Transverse colon (tissue), 4 donors: ENCODE measurements around the gene PLXNA2. TPM values are rescaled to one million over a fixed set of nuclear protein-coding genes. Genes with fewer than 3 reads are reported as not detected.

Experiments
- DNase-seq: peaks from one replicate; pipeline ENCODE4 v3.0.0-alpha.2; 2019
- H3K27ac ChIP-seq, 4 donors: fragments of 200-600 bp; sonication (generic); 2 replicates each; pipeline ENCODE4 v1.5.1; 2016 to 2018; ENCODE audit warnings: inconsistent platforms in 4 of 4
- H3K27me3 ChIP-seq: fragments of 200-600 bp; sonication (generic); 2 replicates; pipeline ENCODE4 v1.5.1; 2017; ENCODE audit warnings: inconsistent platforms
- H3K36me3 ChIP-seq, 4 donors: fragments of 200-600 bp; sonication (generic); 2 replicates each; pipeline ENCODE4 v1.5.1; 2017 to 2019; ENCODE audit warnings: inconsistent platforms in 4 of 4
- H3K4me1 ChIP-seq, 4 donors: fragments of 200-600 bp; sonication (generic); 2 replicates each; pipeline ENCODE4 v1.5.1; 2017 to 2020; ENCODE audit warnings: inconsistent platforms in 4 of 4
- H3K4me3 ChIP-seq, 4 donors: fragments of 200-600 bp; sonication (generic); 1 replicate in 1 of 4; 2 replicates in 3 of 4; pipeline versions ENCODE4 v1.5.1 to v1.6.1; 2017 to 2019; ENCODE audit warnings: inconsistent platforms in 4 of 4
- H3K9me3 ChIP-seq, 2 donors: fragments of 200-600 bp; sonication (generic); 2 replicates each; pipeline ENCODE4 v1.5.1; 2017 to 2019; ENCODE audit warnings: inconsistent platforms in 2 of 2
- CTCF ChIP-seq, 5 experiments: fragments of 200-600 bp in 3 of 5; fragments of 450-650 bp in 2 of 5; sonication (generic) in 3 of 5; IDR thresholded peaks; 1 replicate in 2 of 5; 2 replicates in 3 of 5; pipeline ENCODE4 v1.5.1; 2016 to 2017; ENCODE audit warnings: antibody characterized with exemption in 5 of 5, inconsistent platforms in 3 of 5, mild to moderate bottlenecking in 2 of 5, moderate library complexity in 1 of 5
- EP300 ChIP-seq: sonication (generic); formaldehyde crosslinking; IDR thresholded peaks from one replicate; pipeline ENCODE4 v1.6.1; 2017; ENCODE audit warnings: antibody characterized with exemption, low read depth
- POLR2A ChIP-seq: fragments of 450-650 bp; IDR thresholded peaks from one replicate; pipeline ENCODE4 v1.6.1; 2016; ENCODE audit warnings: antibody characterized with exemption, mild to moderate bottlenecking, moderate library complexity
- POLR2AphosphoS5 ChIP-seq, 3 donors: sonication (generic); formaldehyde crosslinking; IDR thresholded peaks; one replicate each; pipeline ENCODE4 v1.6.1; 2016; ENCODE audit warnings: antibody characterized with exemption in 3 of 3
- WGBS, 2 donors: methylation state at CpG; one replicate each; pipeline ENCODE4 v1.1.5; 2018; ENCODE audit warnings: low coverage in 1 of 2; 5-methylcytosine and 5-hydroxymethylcytosine counted together
- in situ Hi-C, 4 donors: fragments of 200-750 bp; cut with MboI; loops; one replicate each; pipeline versions ENCODE4 v1.15.0 to v1.15.1; 2017; ENCODE audit warnings: low sequenced_read_pairs in 3 of 4, low pct_ligation_motif_present in 1 of 4, low pct_unique_long_range_greater_than_20kb in 1 of 4
- intact Hi-C: fragments of 100-400 bp; cut with DNase I; formaldehyde crosslinking; loops from one replicate; pipeline ENCODE4 v1.15.1; 2023; ENCODE audit warnings: low total_unique reads
- total RNA-seq, 4 donors: library from RNA; depleted of rRNA; stranded (reverse); fragments of >200 nt; gene quantifications; one replicate each; pipeline ENCODE4 v1.1.0, GENCODE V29; 2016

The PLXNA2 gene
- total RNA-seq, 4 donors from 2014 or later, result 77.4 to 140 (median 85.5) TPM

- Histone ChIP-seq H3K27ac (no peak overlapping the region), H3K27me3 (no peaks in the 10 kb centered on the region), H3K36me3 (no peaks in the 10 kb centered on the region), H3K4me3 (no peak overlapping the region), H3K9me3 (no peaks in the 10 kb centered on the region), H3K4me1 (peaks cover 28 to 48% (median 44%) of the 10 kb centered on the region in 4 donors)
- no peak for DNase-seq
- intact Hi-C loops (no loop called here), in situ Hi-C loops (no loop called here)
- TF ChIP-seq EP300 (no peak), CTCF (IDR thresholded peaks at IDR 0.05) (no peak), POLR2A (no peak), POLR2AphosphoS5 (IDR thresholded peaks at IDR 0.05) (no peak)
- 85 to 100% methylated on average over 2 of the region's 2 CpGs for WGBS, 2 donors
Measured at GRCh38 chr1:208200116-208200515, 44.1 kb downstream of the PLXNA2 start.

DNA sequence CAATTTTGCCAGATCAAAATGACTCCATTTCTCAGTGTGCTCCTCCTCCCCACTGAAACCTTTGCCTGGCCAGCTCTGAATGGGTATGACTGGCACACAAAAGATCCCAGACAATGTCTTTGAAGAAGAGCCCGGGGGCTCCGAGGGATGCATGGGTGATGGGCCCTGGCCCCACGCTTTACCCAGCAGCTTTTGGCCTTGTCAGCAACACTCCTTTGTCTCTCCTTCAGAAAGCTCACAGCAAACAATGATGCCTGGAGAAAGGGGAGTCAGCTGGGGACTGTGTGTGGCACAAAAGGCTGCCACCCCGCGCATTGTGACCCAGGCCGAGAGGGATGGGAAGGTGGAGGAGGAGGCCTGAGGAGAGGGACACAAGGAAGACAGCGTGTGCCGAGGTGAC lies 45.9 kb downstream of the PLXNA2 start:
- DNase-seq, result no peak
- intact Hi-C loops, result no loop called here
- Histone ChIP-seq H3K27ac (no peak overlapping the region), H3K9me3 (no peaks in the 10 kb centered on the region), H3K36me3 (no peaks in the 10 kb centered on the region), H3K4me1 (peaks cover 16 to 29% (median 25%) of the 10 kb centered on the region in 4 donors), H3K4me3 (no peak overlapping the region), H3K27me3 (no peaks in the 10 kb centered on the region)
- 67 to 96% methylated on average over 3 to 8 of the region's 8 CpGs for WGBS, 2 donors
- in situ Hi-C loops, result no loop called here
- TF ChIP-seq CTCF (IDR thresholded peaks at IDR 0.05), result no peak
- no peak for TF ChIP-seq EP300
- no peak for TF ChIP-seq POLR2A

GRCh38 chr1:208194944-208195343 lies 49.2 kb downstream of the PLXNA2 start:
- Histone ChIP-seq H3K27ac (no peak overlapping the region), H3K9me3 (no peaks in the 10 kb centered on the region), H3K36me3 (no peaks in the 10 kb centered on the region), H3K4me3 (no peak overlapping the region), H3K4me1 (no peaks in the 10 kb centered on the region), H3K27me3 (no peaks in the 10 kb centered on the region)
- in situ Hi-C loops, result no loop called here
- intact Hi-C loops, result no loop called here
- WGBS, 2 donors, result 78 to 94% methylated on average over 2 to 3 of the region's 3 CpGs
- DNase-seq, result no peak
- no peak for TF ChIP-seq POLR2A
- no peak for TF ChIP-seq POLR2AphosphoS5 (IDR thresholded peaks at IDR 0.05)
- TF ChIP-seq EP300, result no peak
- TF ChIP-seq CTCF (IDR thresholded peaks at IDR 0.05), result no peak

DNA sequence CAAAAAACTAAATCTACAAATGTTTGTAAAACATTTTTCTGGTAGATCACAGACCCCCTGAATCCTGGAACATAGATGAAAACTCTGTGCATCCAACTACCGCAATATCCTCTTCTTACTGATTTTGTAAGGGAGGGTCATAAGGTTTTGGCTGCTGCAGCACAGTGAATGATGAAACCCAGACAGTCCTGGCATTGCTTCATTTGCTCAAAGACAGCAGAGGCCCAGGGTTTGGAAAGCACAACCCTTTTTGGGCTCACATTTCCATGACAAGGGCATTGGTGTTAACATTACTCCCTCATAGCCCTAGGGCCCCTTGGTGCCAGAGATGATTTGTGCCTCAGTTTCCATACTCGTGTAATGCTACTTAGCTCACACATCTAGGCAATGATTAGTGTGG lies 51.2 kb downstream of the PLXNA2 start:
- Histone ChIP-seq H3K9me3 (no peaks in the 10 kb centered on the region), H3K36me3 (no peaks in the 10 kb centered on the region), H3K27me3 (no peaks in the 10 kb centered on the region), H3K4me3 (no peak overlapping the region), H3K27ac (no peak overlapping the region), H3K4me1 (no peaks in the 10 kb centered on the region)
- DNase-seq, result no peak
- intact Hi-C loops, result no loop called here
- 67 to 76% methylated on average over 1 to 2 of the region's 2 CpGs for WGBS, 2 donors
- in situ Hi-C loops, result no loop called here
- TF ChIP-seq CTCF (IDR thresholded peaks at IDR 0.05) (no peak), POLR2AphosphoS5 (IDR thresholded peaks at IDR 0.05) (peak in 1 of 3 donors; percentile 10)
